Stimulated activated CD8-positive, alpha-beta memory T cell treated with anti-CD3 and anti-CD28 coated beads, Interleukin-12 subunit alpha, Interleukin-12 subunit beta, amount 100 ng/mL, for 24 hours (primary cell): ENCODE data around the gene GSC2.

Experiments used
- DNase-seq: peaks from one replicate; pipeline ENCODE4 v3.0.0-alpha.2; 2020; ENCODE audit errors: extremely low read depth

Gene GSC2

GRCh38 chr22:19133561-19133960 lies 16.5 kb downstream of the GSC2 start:
- no peak for DNase-seq

GRCh38 chr22:19132693-19133400 lies 17.2 kb downstream of the GSC2 start:
- DNase-seq: no peak

GRCh38 chr22:19132153-19132552 lies 17.9 kb downstream of the GSC2 start:
- no peak for DNase-seq

- no peak for DNase-seq
These were observed 18.4 kb downstream of the GSC2 start for GRCh38 chr22:19131685-19132015.

- DNase-seq: no peak
These were observed 19.0 kb downstream of the GSC2 start, which contains the start of gene TSSK2 for GRCh38 chr22:19130959-19131684. TSSK2 (plus strand) TSS chr22:19131308; CDS start chr22:19131400, 92 bp downstream.

- no peak for DNase-seq
These were observed 20.2 kb downstream of the GSC2 start for GRCh38 chr22:19129871-19130270.

GRCh38 chr22:19128946-19129727 lies 21.0 kb downstream of the GSC2 start:
- DNase-seq: no peak

GRCh38 chr22:19128009-19128401 lies 22.1 kb downstream of the GSC2 start:
- no peak for DNase-seq

- no peak for DNase-seq
These were observed 22.6 kb downstream of the GSC2 start for GRCh38 chr22:19127329-19128008.

- no peak for DNase-seq
These were observed 23.5 kb downstream of the GSC2 start for GRCh38 chr22:19126309-19127273.

- no peak for DNase-seq
These were observed 24.4 kb downstream of the GSC2 start for GRCh38 chr22:19125474-19126308.

GRCh38 chr22:19125011-19125410 lies 25.1 kb downstream of the GSC2 start:
- DNase-seq: no peak

GRCh38 chr22:19124377-19124776 lies 25.7 kb downstream of the GSC2 start:
- no peak for DNase-seq

GRCh38 chr22:19123936-19124335 lies 26.2 kb downstream of the GSC2 start:
- DNase-seq: no peak

- no peak for DNase-seq
These were observed 27.2 kb downstream of the GSC2 start for GRCh38 chr22:19122752-19123492.

GRCh38 chr22:19122143-19122751 lies 27.8 kb downstream of the GSC2 start, which contains the start of gene DGCR2:
DGCR2 (minus strand) TSS chr22:19122412; CDS start chr22:19122206, 206 bp downstream.
- DNase-seq: peak; percentile 93

- no peak for DNase-seq
These were observed 28.4 kb downstream of the GSC2 start for GRCh38 chr22:19121631-19122142.

GRCh38 chr22:19120829-19121630 lies 29.1 kb downstream of the GSC2 start:
- no peak for DNase-seq
